ENCODE data around the gene ACAD11. TPM values are rescaled to one million over a fixed set of nuclear protein-coding genes. Genes with fewer than 3 reads are reported as not detected.
"Not testable (repeated sequence)": the region's sequence is repeated elsewhere in the genome, so short reads cannot be mapped to it uniquely, and the experiment has no call there.

ACAD11 gene
- total RNA-seq, 1 donor from 2014 or later: 45.2 TPM

GRCh38 chr3:132563420-132564069, 96.1 kb downstream of the ACAD11 start:
- H3F3A ChIP-seq (ENCODE audit: low read depth): no peaks in the 10 kb centered on the region
- no peaks in the 10 kb centered on the region for H3K36me3 ChIP-seq
- H3K4me3 Mint-ChIP-seq: no peak overlapping the region
- H3K27ac Mint-ChIP-seq: no peak overlapping the region
- peaks cover 4% of the 10 kb centered on the region for H3K4me1 Mint-ChIP-seq
- H3K27ac ChIP-seq: no peak overlapping the region
- no peaks in the 10 kb centered on the region for H3K27me3 Mint-ChIP-seq (ENCODE audit: insufficient read depth, low read depth)
- H3K36me3 Mint-ChIP-seq: peaks cover 2% of the 10 kb centered on the region
- no peaks in the 10 kb centered on the region for H3K9me3 Mint-ChIP-seq
- no peak overlapping the region for H3K9ac ChIP-seq
- no peaks in the 10 kb centered on the region for H3K27me3 ChIP-seq
- no peak overlapping the region for H2AFZ ChIP-seq (replicated peaks)
- H4K20me1 ChIP-seq (ENCODE audit: low read depth): no peaks in the 10 kb centered on the region
- H3K4me3 ChIP-seq: no peak overlapping the region
- peaks cover 8% of the 10 kb centered on the region for H3K4me1 ChIP-seq
- H3K79me2 ChIP-seq (ENCODE audit: low read depth): no peaks in the 10 kb centered on the region
- H3K4me2 ChIP-seq: no peak overlapping the region
- DNase-seq (ENCODE audit: low spot score): no peak
- no peaks in the 10 kb centered on the region for H3K9me3 ChIP-seq (ENCODE audit: low read depth)
- TF ChIP-seq EZH2phosphoT487 (IDR thresholded peaks at IDR 0.05): no peak
- no peak for TF ChIP-seq EZH2 (IDR thresholded peaks at IDR 0.05)
- no peak for TF ChIP-seq CTCF (IDR thresholded peaks at IDR 0.05)

GRCh38 chr3:132561003-132561402, 98.6 kb downstream of the ACAD11 start:
- Mint-ChIP-seq H3K27me3 (ENCODE audit: insufficient read depth, low read depth) (no peaks in the 10 kb centered on the region), H3K27ac (no peak overlapping the region), H3K9me3 (no peaks in the 10 kb centered on the region), H3K4me3 (no peak overlapping the region), H3K4me1 (peaks cover 4% of the 10 kb centered on the region), H3K36me3 (peaks cover 5% of the 10 kb centered on the region)
- no peaks in the 10 kb centered on the region for H3K79me2 ChIP-seq (ENCODE audit: low read depth)
- peak; percentile 41 for DNase-seq (ENCODE audit: low spot score)
- H3K4me1 ChIP-seq: peaks cover 8% of the 10 kb centered on the region
- H3K9me3 ChIP-seq (ENCODE audit: low read depth): no peaks in the 10 kb centered on the region
- H3K27ac ChIP-seq: no peak overlapping the region
- H3K9ac ChIP-seq: no peak overlapping the region
- no peaks in the 10 kb centered on the region for H3F3A ChIP-seq (ENCODE audit: low read depth)
- no peak overlapping the region for H2AFZ ChIP-seq (replicated peaks)
- H3K4me2 ChIP-seq: no peak overlapping the region
- H3K4me3 ChIP-seq: no peak overlapping the region
- no peaks in the 10 kb centered on the region for H4K20me1 ChIP-seq (ENCODE audit: low read depth)
- no peaks in the 10 kb centered on the region for H3K27me3 ChIP-seq
- no peak for TF ChIP-seq EZH2phosphoT487 (IDR thresholded peaks at IDR 0.05)
- TF ChIP-seq EZH2 (IDR thresholded peaks at IDR 0.05): no peak
- no peak for TF ChIP-seq CTCF (IDR thresholded peaks at IDR 0.05)
- no peaks in the 10 kb centered on the region for H3K36me3 ChIP-seq

- Mint-ChIP-seq H3K4me3 (no peak overlapping the region), H3K27me3 (ENCODE audit: insufficient read depth, low read depth) (no peaks in the 10 kb centered on the region), H3K27ac (no peak overlapping the region), H3K36me3 (peaks cover 3% of the 10 kb centered on the region), H3K4me1 (peaks cover 4% of the 10 kb centered on the region), H3K9me3 (no peaks in the 10 kb centered on the region)
- no peak overlapping the region for H3K27ac ChIP-seq
- H3F3A ChIP-seq (ENCODE audit: low read depth): no peaks in the 10 kb centered on the region
- no peak overlapping the region for H3K4me3 ChIP-seq
- H2AFZ ChIP-seq (replicated peaks): no peak overlapping the region
- H3K4me2 ChIP-seq: no peak overlapping the region
- no peaks in the 10 kb centered on the region for H3K9me3 ChIP-seq (ENCODE audit: low read depth)
- H3K27me3 ChIP-seq: no peaks in the 10 kb centered on the region
- no peaks in the 10 kb centered on the region for H4K20me1 ChIP-seq (ENCODE audit: low read depth)
- H3K4me1 ChIP-seq: peaks cover 8% of the 10 kb centered on the region
- DNase-seq (ENCODE audit: low spot score): peak; percentile 8
- no peaks in the 10 kb centered on the region for H3K79me2 ChIP-seq (ENCODE audit: low read depth)
- H3K36me3 ChIP-seq: no peaks in the 10 kb centered on the region
- no peak overlapping the region for H3K9ac ChIP-seq
- TF ChIP-seq EZH2 (IDR thresholded peaks at IDR 0.05) (no peak), EZH2phosphoT487 (IDR thresholded peaks at IDR 0.05) (no peak)
These were observed 103.0 kb downstream of the ACAD11 start for GRCh38 chr3:132556508-132557159.

GRCh38 chr3:132556036-132556386, 103.6 kb downstream of the ACAD11 start:
- not testable (repeated sequence) for H3K36me3 ChIP-seq; H3K79me2 ChIP-seq (ENCODE audit: low read depth); H3K9ac ChIP-seq; H3K4me3 Mint-ChIP-seq; H4K20me1 ChIP-seq (ENCODE audit: low read depth); H3K4me1 ChIP-seq; H3K9me3 ChIP-seq (ENCODE audit: low read depth); H3K9me3 Mint-ChIP-seq; H3K27ac Mint-ChIP-seq; H3K4me2 ChIP-seq; H3F3A ChIP-seq (ENCODE audit: low read depth); H3K4me1 Mint-ChIP-seq; H3K27me3 Mint-ChIP-seq (ENCODE audit: insufficient read depth, low read depth); DNase-seq (ENCODE audit: low spot score); H3K36me3 Mint-ChIP-seq; H3K27me3 ChIP-seq; H2AFZ ChIP-seq (replicated peaks); H3K4me3 ChIP-seq; H3K27ac ChIP-seq
